ENCODE results near the gene KDM4C.

The KDM4C gene

DNA sequence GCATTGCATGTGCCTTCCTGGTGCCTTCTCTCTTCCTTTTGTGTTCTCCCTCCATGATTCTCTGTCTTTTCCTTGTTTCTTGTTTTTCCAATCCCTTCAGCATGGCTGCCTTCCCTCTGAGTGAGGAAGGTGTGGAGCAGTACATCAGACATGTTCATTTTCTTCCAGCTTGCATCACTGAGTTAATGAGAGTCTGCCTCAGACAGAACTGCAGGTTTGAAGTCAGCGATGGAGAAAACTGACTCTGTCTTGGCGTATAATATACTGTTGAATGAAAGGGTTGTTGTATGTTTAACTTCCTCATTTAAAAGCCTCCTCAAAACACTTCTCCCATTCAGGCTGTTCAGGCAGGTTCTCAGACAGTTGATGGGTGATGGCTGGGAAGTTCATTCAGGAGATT, 129.3 kb downstream of the KDM4C start:
- H3K27ac ChIP-seq (ENCODE audit: low read length): no peak overlapping the region
- H3K9ac ChIP-seq (ENCODE audit: low read length in 2 of 2): no peak overlapping the region
- no peak overlapping the region for H3K4me3 ChIP-seq (ENCODE audit: low read length in 2 of 2)
- H3K9me3 ChIP-seq (ENCODE audit: control insufficient read depth in 2 of 2, low read length in 2 of 2): no peaks in the 10 kb centered on the region
- H3K4me1 ChIP-seq (ENCODE audit: control insufficient read depth, insufficient read depth, low read length): no peaks in the 10 kb centered on the region
- no peaks in the 10 kb centered on the region for H3K27me3 ChIP-seq (ENCODE audit: control insufficient read depth in 1 of 2, insufficient read depth in 2 of 2, low read length in 2 of 2)
- peaks cover 0 to 7% of the 10 kb centered on the region in 2 donors for H3K36me3 ChIP-seq (ENCODE audit: control insufficient read depth in 2 of 2, insufficient read depth in 2 of 2, low read length in 2 of 2)

DNA sequence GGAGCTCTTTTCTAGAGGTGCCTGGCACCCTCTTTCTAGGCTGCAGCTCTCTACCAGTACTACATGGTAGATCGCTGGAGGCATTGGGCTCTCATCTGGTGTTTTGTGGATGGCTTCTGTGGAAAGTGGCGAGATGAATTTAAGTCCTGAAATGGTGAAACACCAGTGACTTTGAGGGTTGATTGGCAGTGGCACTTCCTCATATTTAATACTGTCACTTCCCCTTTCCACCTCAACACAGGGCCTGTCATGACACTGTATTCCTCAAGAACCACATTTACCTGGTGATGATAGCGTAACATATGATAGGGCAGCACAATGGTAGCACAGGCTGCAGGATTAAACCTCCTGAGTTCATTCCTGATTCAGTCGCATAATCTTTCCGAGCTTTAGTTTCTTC, 132.1 kb downstream of the KDM4C start:
- no peaks in the 10 kb centered on the region for H3K9me3 ChIP-seq (ENCODE audit: control insufficient read depth in 2 of 2, low read length in 2 of 2)
- H3K27ac ChIP-seq (ENCODE audit: low read length): no peak overlapping the region
- H3K36me3 ChIP-seq (ENCODE audit: control insufficient read depth in 2 of 2, insufficient read depth in 2 of 2, low read length in 2 of 2): peaks cover 8 to 10% of the 10 kb centered on the region in 2 donors
- no peak overlapping the region for H3K9ac ChIP-seq (ENCODE audit: low read length in 2 of 2)
- no peak overlapping the region for H3K4me3 ChIP-seq (ENCODE audit: low read length in 2 of 2)
- no peaks in the 10 kb centered on the region for H3K4me1 ChIP-seq (ENCODE audit: control insufficient read depth, insufficient read depth, low read length)
- H3K27me3 ChIP-seq (ENCODE audit: control insufficient read depth in 1 of 2, insufficient read depth in 2 of 2, low read length in 2 of 2): no peaks in the 10 kb centered on the region

DNA sequence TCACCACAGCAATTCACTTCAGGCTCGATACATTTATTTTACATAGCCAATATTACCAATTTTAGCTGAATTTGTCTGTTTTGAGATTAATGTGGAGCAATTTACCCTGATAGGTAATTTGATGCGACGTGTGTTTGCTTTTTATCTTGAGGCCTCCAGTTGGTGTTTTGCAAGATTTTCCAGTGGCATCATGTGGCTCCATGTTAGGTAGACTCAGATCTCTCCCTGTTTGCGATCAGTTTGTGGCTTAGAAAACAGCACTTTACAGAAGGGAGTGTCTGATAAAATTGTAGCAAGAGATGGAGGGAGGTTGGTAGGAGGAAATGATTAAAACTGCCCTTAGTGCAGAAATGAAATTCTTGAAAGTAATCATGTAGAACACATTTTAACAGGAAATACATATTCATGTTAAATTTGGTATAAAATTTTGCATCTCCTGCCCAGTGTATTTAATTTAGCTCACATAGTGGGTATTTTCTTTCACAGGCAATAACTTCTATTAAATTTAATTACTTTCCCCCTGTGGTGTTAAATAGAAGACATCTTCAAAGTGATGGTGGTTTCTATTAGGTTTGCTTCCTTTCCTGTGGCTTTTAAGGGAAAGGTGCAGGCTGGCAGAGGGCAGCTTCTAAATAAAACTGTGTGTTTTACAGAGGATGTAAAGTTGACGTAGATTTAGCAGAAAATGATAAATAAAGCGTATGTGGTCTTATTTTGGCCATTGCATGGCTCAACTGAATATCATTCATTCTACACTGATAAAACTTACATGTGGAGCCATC, 135.8 kb downstream of the KDM4C start:
- H3K27me3 ChIP-seq (ENCODE audit: control insufficient read depth in 1 of 2, insufficient read depth in 2 of 2, low read length in 2 of 2): no peaks in the 10 kb centered on the region

DNA sequence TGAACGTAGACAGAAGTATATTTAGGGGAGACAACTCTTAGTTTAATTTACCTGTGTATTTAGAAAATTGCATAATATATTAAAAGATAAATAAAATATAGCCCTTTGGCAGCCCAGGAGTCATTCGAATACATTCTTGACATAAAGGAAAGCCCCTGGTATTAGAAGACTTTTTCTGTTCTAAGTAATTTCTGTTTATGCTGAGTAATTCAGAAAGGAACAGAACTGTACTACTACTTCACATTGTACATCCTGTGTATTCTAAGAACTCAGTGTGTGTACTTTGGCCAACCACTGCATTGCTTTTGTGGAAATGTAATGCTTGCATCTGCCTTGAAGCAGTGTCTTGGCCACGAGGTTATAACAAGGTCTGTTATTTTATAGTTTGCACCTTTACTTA, 136.4 kb downstream of the KDM4C start:
- peaks cover 3% of the 10 kb centered on the region for H3K4me1 ChIP-seq (ENCODE audit: control insufficient read depth, insufficient read depth, low read length)
- H3K36me3 ChIP-seq (ENCODE audit: control insufficient read depth in 2 of 2, insufficient read depth in 2 of 2, low read length in 2 of 2): peaks cover 8 to 10% of the 10 kb centered on the region in 2 donors
- H3K4me3 ChIP-seq (ENCODE audit: low read length in 2 of 2): no peak overlapping the region
- H3K9me3 ChIP-seq (ENCODE audit: control insufficient read depth in 2 of 2, low read length in 2 of 2): no peaks in the 10 kb centered on the region
- no peak overlapping the region for H3K9ac ChIP-seq (ENCODE audit: low read length in 2 of 2)
- no peaks in the 10 kb centered on the region for H3K27me3 ChIP-seq (ENCODE audit: control insufficient read depth in 1 of 2, insufficient read depth in 2 of 2, low read length in 2 of 2)
- no peak overlapping the region for H3K27ac ChIP-seq (ENCODE audit: low read length)

More for the DNA sequence above, 135.8 kb downstream of the KDM4C start:
- no peak overlapping the region for H3K27ac ChIP-seq (ENCODE audit: low read length)
- H3K9ac ChIP-seq (ENCODE audit: low read length in 2 of 2): no peak overlapping the region
- H3K4me3 ChIP-seq (ENCODE audit: low read length in 2 of 2): no peak overlapping the region
- no peaks in the 10 kb centered on the region for H3K9me3 ChIP-seq (ENCODE audit: control insufficient read depth in 2 of 2, low read length in 2 of 2)
- H3K4me1 ChIP-seq (ENCODE audit: control insufficient read depth, insufficient read depth, low read length): peaks cover 3% of the 10 kb centered on the region
- peaks cover 8 to 10% of the 10 kb centered on the region in 2 donors for H3K36me3 ChIP-seq (ENCODE audit: control insufficient read depth in 2 of 2, insufficient read depth in 2 of 2, low read length in 2 of 2)

DNA sequence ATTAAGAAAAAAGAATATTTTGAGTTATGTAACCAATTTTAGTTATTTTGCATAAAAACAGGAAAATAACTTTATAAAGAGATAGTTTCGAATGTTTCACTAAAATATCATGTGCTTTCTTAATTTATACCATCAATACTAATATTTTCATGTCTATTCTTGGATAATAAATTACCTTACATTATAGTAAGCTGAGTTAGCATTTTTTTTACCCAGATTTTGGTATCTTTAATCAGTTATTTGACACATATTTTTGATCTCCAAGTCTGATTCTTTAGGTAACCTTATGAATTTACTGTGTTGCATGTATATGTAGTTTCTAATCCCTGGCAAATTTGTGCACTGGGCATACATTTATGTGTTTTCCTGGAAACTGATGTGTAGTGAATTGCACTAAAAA, 138.0 kb downstream of the KDM4C start:
- no peak overlapping the region for H3K9ac ChIP-seq (ENCODE audit: low read length in 2 of 2)
- no peak overlapping the region for H3K4me3 ChIP-seq (ENCODE audit: low read length in 2 of 2)
- no peaks in the 10 kb centered on the region for H3K27me3 ChIP-seq (ENCODE audit: control insufficient read depth in 1 of 2, insufficient read depth in 2 of 2, low read length in 2 of 2)
- H3K27ac ChIP-seq (ENCODE audit: low read length): no peak overlapping the region
- peaks cover 3 to 8% of the 10 kb centered on the region in 2 donors for H3K36me3 ChIP-seq (ENCODE audit: control insufficient read depth in 2 of 2, insufficient read depth in 2 of 2, low read length in 2 of 2)
- no peaks in the 10 kb centered on the region for H3K9me3 ChIP-seq (ENCODE audit: control insufficient read depth in 2 of 2, low read length in 2 of 2)
- H3K4me1 ChIP-seq (ENCODE audit: control insufficient read depth, insufficient read depth, low read length): peaks cover 3% of the 10 kb centered on the region

DNA sequence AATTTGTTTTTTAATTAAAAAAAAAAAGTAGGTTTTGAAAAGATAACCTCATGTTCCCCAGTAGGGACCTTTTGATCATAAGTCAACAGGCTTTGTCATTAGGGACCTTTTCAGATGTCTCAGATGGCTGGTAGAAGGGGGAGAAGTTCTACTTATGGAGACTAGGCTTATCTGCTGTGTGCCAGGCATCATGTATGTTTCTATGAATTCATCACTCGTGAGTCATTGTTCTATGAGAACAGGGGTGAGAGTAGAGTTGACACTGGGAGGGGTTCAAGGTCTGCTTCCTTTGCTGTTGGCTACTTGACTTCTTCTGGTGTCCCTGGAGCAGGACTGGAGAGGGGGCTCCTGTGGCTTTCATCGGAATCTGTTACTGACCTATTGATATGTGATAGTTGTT, 138.8 kb downstream of the KDM4C start:
- H3K4me1 ChIP-seq (ENCODE audit: control insufficient read depth, insufficient read depth, low read length): peaks cover 3% of the 10 kb centered on the region
- H3K9me3 ChIP-seq (ENCODE audit: control insufficient read depth in 2 of 2, low read length in 2 of 2): no peaks in the 10 kb centered on the region
- no peak overlapping the region for H3K4me3 ChIP-seq (ENCODE audit: low read length in 2 of 2)
- H3K27me3 ChIP-seq (ENCODE audit: control insufficient read depth in 1 of 2, insufficient read depth in 2 of 2, low read length in 2 of 2): no peaks in the 10 kb centered on the region
- no peak overlapping the region for H3K27ac ChIP-seq (ENCODE audit: low read length)
- no peak overlapping the region for H3K9ac ChIP-seq (ENCODE audit: low read length in 2 of 2)
- peaks cover 3 to 8% of the 10 kb centered on the region in 2 donors for H3K36me3 ChIP-seq (ENCODE audit: control insufficient read depth in 2 of 2, insufficient read depth in 2 of 2, low read length in 2 of 2)

DNA sequence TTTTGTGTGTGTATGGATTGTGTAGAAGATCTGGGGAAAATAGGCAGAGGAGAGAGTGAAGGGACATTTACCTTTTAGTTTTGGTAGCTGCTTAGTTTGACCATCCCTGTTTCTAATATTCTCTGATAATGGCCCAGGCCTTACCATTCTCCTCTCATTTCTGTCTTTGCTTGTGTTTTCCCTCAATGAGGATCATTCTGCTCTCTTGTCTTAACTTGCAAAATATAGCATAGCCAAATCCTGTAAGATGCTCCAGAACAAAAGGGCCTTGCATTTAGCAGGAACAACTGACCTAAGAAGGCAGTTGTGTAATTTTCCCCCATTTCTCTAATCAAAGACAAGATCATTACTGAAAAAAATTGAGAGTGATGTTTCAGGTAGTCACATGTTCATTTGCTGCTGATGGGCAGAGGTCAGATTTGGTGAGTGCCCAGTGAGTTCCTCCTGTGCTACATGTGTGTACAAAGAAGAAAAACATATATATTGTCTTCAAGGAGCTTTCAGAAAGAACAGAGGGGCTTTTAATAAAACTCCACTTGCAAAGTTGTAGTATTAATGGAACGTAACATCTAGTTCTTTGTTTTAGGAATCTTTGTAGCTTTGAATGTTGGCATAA, 139.5 kb downstream of the KDM4C start:
- no peaks in the 10 kb centered on the region for H3K9me3 ChIP-seq (ENCODE audit: control insufficient read depth in 2 of 2, low read length in 2 of 2)
- H3K27me3 ChIP-seq (ENCODE audit: control insufficient read depth in 1 of 2, insufficient read depth in 2 of 2, low read length in 2 of 2): no peaks in the 10 kb centered on the region
- no peak overlapping the region for H3K4me3 ChIP-seq (ENCODE audit: low read length in 2 of 2)
- no peak overlapping the region for H3K9ac ChIP-seq (ENCODE audit: low read length in 2 of 2)
- no peak overlapping the region for H3K27ac ChIP-seq (ENCODE audit: low read length)
- H3K4me1 ChIP-seq (ENCODE audit: control insufficient read depth, insufficient read depth, low read length): peaks cover 3% of the 10 kb centered on the region
- peaks cover 3 to 8% of the 10 kb centered on the region in 2 donors for H3K36me3 ChIP-seq (ENCODE audit: control insufficient read depth in 2 of 2, insufficient read depth in 2 of 2, low read length in 2 of 2)

DNA sequence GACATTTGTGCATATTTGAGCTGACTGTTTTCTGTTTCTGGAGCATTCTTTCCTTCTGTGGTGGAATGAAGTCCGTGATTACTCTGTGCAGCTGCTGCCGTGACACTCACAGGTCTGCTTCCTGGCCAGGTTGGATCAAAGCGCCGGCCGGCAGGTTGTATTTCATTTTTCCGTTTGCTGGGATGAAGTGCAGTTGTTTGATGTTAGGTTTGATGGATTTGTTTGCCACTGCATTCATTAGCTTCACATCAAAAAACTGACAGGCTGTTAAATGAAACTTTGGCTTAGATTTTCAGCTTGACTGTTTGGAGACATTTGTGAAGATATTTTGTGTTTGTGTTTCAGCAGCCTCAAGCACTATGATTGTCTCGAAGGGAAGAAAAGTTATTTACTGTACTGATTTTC, 140.1 kb downstream of the KDM4C start:
- H3K36me3 ChIP-seq (ENCODE audit: control insufficient read depth in 2 of 2, insufficient read depth in 2 of 2, low read length in 2 of 2): peaks cover 3 to 8% of the 10 kb centered on the region in 2 donors
- H3K27me3 ChIP-seq (ENCODE audit: control insufficient read depth in 1 of 2, insufficient read depth in 2 of 2, low read length in 2 of 2): no peaks in the 10 kb centered on the region
- no peaks in the 10 kb centered on the region for H3K9me3 ChIP-seq (ENCODE audit: control insufficient read depth in 2 of 2, low read length in 2 of 2)
- H3K27ac ChIP-seq (ENCODE audit: low read length): no peak overlapping the region
- peaks cover 3% of the 10 kb centered on the region for H3K4me1 ChIP-seq (ENCODE audit: control insufficient read depth, insufficient read depth, low read length)
- no peak overlapping the region for H3K9ac ChIP-seq (ENCODE audit: low read length in 2 of 2)
- no peak overlapping the region for H3K4me3 ChIP-seq (ENCODE audit: low read length in 2 of 2)

DNA sequence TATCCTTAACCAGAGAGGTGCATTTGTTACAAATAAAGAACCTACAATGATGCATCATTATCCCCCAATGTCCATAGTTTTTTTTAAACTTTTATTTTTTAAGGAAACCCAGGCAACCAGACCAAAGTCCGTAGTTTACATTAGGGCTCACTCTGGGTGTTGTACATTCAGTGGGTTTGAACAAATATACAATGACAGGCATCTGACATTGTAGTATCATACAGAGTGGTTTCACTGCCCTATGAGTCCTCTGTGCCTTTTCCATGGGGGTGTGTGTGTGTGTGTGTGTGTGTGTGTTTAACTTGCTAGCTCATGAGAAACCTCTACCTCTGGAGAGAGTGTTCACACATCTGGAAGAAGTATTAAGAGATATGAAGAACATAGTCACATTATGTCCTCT, 141.5 kb downstream of the KDM4C start:
- no peaks in the 10 kb centered on the region for H3K27me3 ChIP-seq (ENCODE audit: control insufficient read depth in 1 of 2, insufficient read depth in 2 of 2, low read length in 2 of 2)
- peaks cover 0 to 4% of the 10 kb centered on the region in 2 donors for H3K36me3 ChIP-seq (ENCODE audit: control insufficient read depth in 2 of 2, insufficient read depth in 2 of 2, low read length in 2 of 2)
- H3K4me1 ChIP-seq (ENCODE audit: control insufficient read depth, insufficient read depth, low read length): peaks cover 3% of the 10 kb centered on the region
- no peak overlapping the region for H3K9ac ChIP-seq (ENCODE audit: low read length in 2 of 2)
- H3K27ac ChIP-seq (ENCODE audit: low read length): no peak overlapping the region
- H3K9me3 ChIP-seq (ENCODE audit: control insufficient read depth in 2 of 2, low read length in 2 of 2): no peaks in the 10 kb centered on the region
- H3K4me3 ChIP-seq (ENCODE audit: low read length in 2 of 2): no peak overlapping the region

DNA sequence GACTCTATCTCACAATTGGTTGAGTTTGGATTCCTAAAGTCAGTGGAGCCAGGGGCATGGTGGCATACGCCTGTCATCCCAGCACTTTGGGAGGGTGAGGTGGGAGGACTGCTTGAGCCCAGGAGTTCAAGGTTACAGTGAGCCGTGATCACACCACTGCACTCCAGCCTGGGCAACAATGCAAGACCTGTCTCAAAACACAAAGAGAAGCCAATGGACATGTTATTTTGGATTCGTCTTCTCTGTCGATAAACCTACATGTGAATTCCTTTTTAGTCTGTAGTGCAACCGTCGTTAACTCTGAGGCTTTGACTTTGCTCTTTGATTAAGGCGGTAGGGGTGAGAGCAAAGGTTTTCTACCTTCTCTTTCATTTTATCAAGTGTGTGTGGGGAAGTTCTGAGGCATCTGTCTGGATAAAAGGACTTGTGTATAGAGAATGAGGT, 142.7 kb downstream of the KDM4C start:
- H3K4me3 ChIP-seq (ENCODE audit: low read length in 2 of 2): no peak overlapping the region
- H3K27ac ChIP-seq (ENCODE audit: low read length): no peak overlapping the region
- no peaks in the 10 kb centered on the region for H3K27me3 ChIP-seq (ENCODE audit: control insufficient read depth in 1 of 2, insufficient read depth in 2 of 2, low read length in 2 of 2)
- H3K36me3 ChIP-seq (ENCODE audit: control insufficient read depth in 2 of 2, insufficient read depth in 2 of 2, low read length in 2 of 2): no peaks in the 10 kb centered on the region
- H3K9me3 ChIP-seq (ENCODE audit: control insufficient read depth in 2 of 2, low read length in 2 of 2): no peaks in the 10 kb centered on the region
- peaks cover 3% of the 10 kb centered on the region for H3K4me1 ChIP-seq (ENCODE audit: control insufficient read depth, insufficient read depth, low read length)
- no peak overlapping the region for H3K9ac ChIP-seq (ENCODE audit: low read length in 2 of 2)

DNA sequence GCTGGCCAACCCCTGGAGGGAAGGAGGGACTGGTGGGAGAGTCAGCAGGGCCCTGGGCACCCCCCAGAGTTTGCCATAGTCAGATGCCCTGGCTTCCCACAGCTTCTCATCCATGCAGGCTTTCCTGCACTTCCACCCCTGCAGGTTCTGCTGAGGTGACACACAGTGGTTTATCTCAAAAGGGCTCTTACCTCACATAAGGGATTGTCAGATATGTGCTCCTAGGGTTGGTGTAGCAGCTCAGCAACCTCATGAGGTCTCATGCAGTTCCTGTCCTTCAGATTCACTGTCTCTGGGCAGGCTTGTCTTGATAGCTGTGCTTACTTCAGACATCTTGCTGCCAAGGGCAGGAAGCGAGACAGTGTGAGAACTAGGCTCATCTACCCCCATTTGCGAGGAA, 143.4 kb downstream of the KDM4C start:
- H3K9me3 ChIP-seq (ENCODE audit: control insufficient read depth in 2 of 2, low read length in 2 of 2): no peaks in the 10 kb centered on the region
- no peaks in the 10 kb centered on the region for H3K36me3 ChIP-seq (ENCODE audit: control insufficient read depth in 2 of 2, insufficient read depth in 2 of 2, low read length in 2 of 2)
- no peak overlapping the region for H3K4me3 ChIP-seq (ENCODE audit: low read length in 2 of 2)
- peaks cover 3% of the 10 kb centered on the region for H3K4me1 ChIP-seq (ENCODE audit: control insufficient read depth, insufficient read depth, low read length)
- no peak overlapping the region for H3K9ac ChIP-seq (ENCODE audit: low read length in 2 of 2)
- no peak overlapping the region for H3K27ac ChIP-seq (ENCODE audit: low read length)
- H3K27me3 ChIP-seq (ENCODE audit: control insufficient read depth in 1 of 2, insufficient read depth in 2 of 2, low read length in 2 of 2): no peaks in the 10 kb centered on the region

Data from stomach smooth muscle (tissue), 2 donors.